ENCODE results near the gene DIAPH3.

- TF ChIP-seq CTCF (IDR thresholded peaks at IDR 0.05) (no peak), POLR2AphosphoS5 (IDR thresholded peaks at IDR 0.05) (no peak), POLR2A (IDR thresholded peaks at IDR 0.05) (no peak)
These were observed 97.5 kb downstream of the DIAPH3 start for GRCh38 chr13:60066226-60066625.

All from breast epithelium (tissue), 3 donors.